ENCODE measurements around the gene KLC1.

The KLC1 gene

GRCh38 chr14:103692871-103693270, 63.9 kb downstream of the KLC1 start:
- DNase-seq = no peak

GRCh38 chr14:103693515-103693914, 64.5 kb downstream of the KLC1 start:
- DNase-seq = no peak

GRCh38 chr14:103694572-103695026, 65.6 kb downstream of the KLC1 start:
- DNase-seq = no peak

GRCh38 chr14:103695296-103696069, 66.5 kb downstream of the KLC1 start:
- DNase-seq = no peak

- DNase-seq = no peak
Observed at GRCh38 chr14:103696070-103696402, 67.0 kb downstream of the KLC1 start.

GRCh38 chr14:103696466-103697071, 67.6 kb downstream of the KLC1 start:
- no peak for DNase-seq

GRCh38 chr14:103697206-103697602, 68.2 kb downstream of the KLC1 start:
- no peak for DNase-seq

- DNase-seq = no peak
Observed at GRCh38 chr14:103697603-103698379, 68.8 kb downstream of the KLC1 start.

GRCh38 chr14:103698380-103699260, 69.6 kb downstream of the KLC1 start:
- no peak for DNase-seq

- no peak for DNase-seq
Observed at GRCh38 chr14:103699261-103699661, 70.2 kb downstream of the KLC1 start.

GRCh38 chr14:103699901-103700752, 71.1 kb downstream of the KLC1 start:
- no peak for DNase-seq

GRCh38 chr14:103700753-103701490, 71.9 kb downstream of the KLC1 start:
- DNase-seq = no peak

- DNase-seq = no peak
Observed at GRCh38 chr14:103702095-103702494, 73.1 kb downstream of the KLC1 start.

GRCh38 chr14:103702497-103703432, 73.8 kb downstream of the KLC1 start:
- no peak for DNase-seq

GRCh38 chr14:103703433-103704385, 74.7 kb downstream of the KLC1 start:
- DNase-seq = no peak

GRCh38 chr14:103704708-103705107, 75.7 kb downstream of the KLC1 start:
- DNase-seq = no peak

- no peak for DNase-seq
Observed at GRCh38 chr14:103705118-103705503, 76.1 kb downstream of the KLC1 start.

GRCh38 chr14:103705504-103706284, 76.7 kb downstream of the KLC1 start:
- no peak for DNase-seq
